ENCODE measurements around the gene SCAMP2. TPM values are rescaled to one million over a fixed set of nuclear protein-coding genes. Genes with fewer than 3 reads are reported as not detected.

Gene SCAMP2
- total and polyA plus RNA-seq, 10 of the 15 experiments (the other 5 are each of a cell fraction or from before 2014, with no cell fraction given) = 10.9 to 158 (median 99.6) TPM

- CTCF ChIA-PET = interaction anchor here (1.2 to 5.9 kb wide), 6 partner anchors 11 to 79 kb away, joined by 4 to 76 read pairs (median 10); partner anchors contain the start of gene ULK3
- Histone ChIP-seq H3K79me2 (ENCODE audit: control insufficient read depth, insufficient read depth, low read length) (peaks cover 34% of the 10 kb centered on the region), H3K4me2 (ENCODE audit: control insufficient read depth, insufficient read depth) (no peak overlapping the region), H3K4me3 (no peak overlapping the region), H3K27ac (ENCODE audit: control insufficient read depth, insufficient read depth) (peak overlapping the region; percentile 61), H2AFZ (ENCODE audit: control insufficient read depth, low read depth, low read length) (no peak overlapping the region), H3K4me1 (ENCODE audit: control insufficient read depth, insufficient read depth, low read length) (peaks cover 46% of the 10 kb centered on the region), H4K20me1 (ENCODE audit: control insufficient read depth, insufficient read depth) (no peaks in the 10 kb centered on the region), H3K9me3 (replicated peaks; ENCODE audit: control insufficient read depth, insufficient read depth, low read length) (no peaks in the 10 kb centered on the region), H3K9ac (ENCODE audit: control insufficient read depth, insufficient read depth, low read length) (no peak overlapping the region), H3K36me3 (ENCODE audit: control insufficient read depth in 2 of 2, insufficient read depth in 2 of 2, low read length in 1 of 2) (peaks cover 19 to 25% of the 10 kb centered on the region in 2 experiments; a peak in 3 of 4 replicates), H3K27me3 (replicated peaks in 1 of 2; ENCODE audit: control insufficient read depth in 2 of 2, insufficient read depth in 2 of 2, low read length in 1 of 2) (no peaks in the 10 kb centered on the region)
- no peak for ATAC-seq
- 74% methylated on average over 2 of the region's 2 CpGs for WGBS (ENCODE audit: insufficient coverage, insufficient replicate concordance, low lambda C conversion rate, missing lambda C conversion rate)
- SMC1A ChIA-PET (ENCODE audit: uncharacterized antibody, unreplicated experiment) = interaction anchor here (0.7 to 7.5 kb wide), 5 partner anchors 13 to 221 kb away, joined by 3 to 120 read pairs (median 3); partner anchors contain the start of gene FAM219B
- RAD21 ChIA-PET (ENCODE audit: unreplicated experiment) = interaction anchor here (1.9 to 5.6 kb wide), 2 partner anchors 14 to 45 kb away, joined by 11 to 53 read pairs; no protein-coding TSS in a partner anchor
- POLR2A ChIA-PET = interaction anchor here (0.7 to 5.8 kb wide), 10 partner anchors 13 to 364 kb away, joined by 3 to 80 read pairs (median 4); partner anchors contain the start of gene FAM219B
- DNase-seq (ENCODE audit: low read depth, low spot score) = no peak
- FAIRE-seq = no peak
- no peak for TF ChIP-seq SMAD1 (IDR thresholded peaks at IDR 0.05; ENCODE audit: low read depth, partially characterized antibody)
- TF ChIP-seq BHLHE40 (IDR thresholded peaks at IDR 0.05; ENCODE audit: borderline replicate concordance in 1 of 2, low read depth in 2 of 2, low read length in 1 of 2) = no peak
- in situ Hi-C loops (cut with MboI) (no loop called here), intact Hi-C loops (cut with micrococcal nuclease; ENCODE audit: unreplicated experiment) (loop anchor here (2.0 to 5.0 kb wide), 2 partner anchors 15 to 46 kb away; no protein-coding TSS in a partner anchor)
- BruUV-seq (replicated peaks) = no TSS peak
Measured at GRCh38 chr15:74855857-74856256, 17.3 kb downstream of the SCAMP2 start.

GRCh38 chr15:74854453-74855022, 18.6 kb downstream of the SCAMP2 start:
- 62% methylated on average over 13 of the region's 13 CpGs for WGBS (ENCODE audit: insufficient coverage, insufficient replicate concordance, low lambda C conversion rate, missing lambda C conversion rate)
- ATAC-seq (no peak), DNase-seq (ENCODE audit: low read depth, low spot score) (no peak), FAIRE-seq (no peak)
- in situ Hi-C loops (cut with MboI) (no loop called here), intact Hi-C loops (cut with micrococcal nuclease; ENCODE audit: unreplicated experiment) (loop anchor here (5.0 kb wide), 1 partner anchor 48 kb away; no protein-coding TSS in a partner anchor)
- Histone ChIP-seq H3K9me3 (replicated peaks; ENCODE audit: control insufficient read depth, insufficient read depth, low read length) (no peaks in the 10 kb centered on the region), H3K4me3 (no peak overlapping the region), H4K20me1 (ENCODE audit: control insufficient read depth, insufficient read depth) (no peaks in the 10 kb centered on the region), H3K27ac (ENCODE audit: control insufficient read depth, insufficient read depth) (no peak overlapping the region), H3K27me3 (replicated peaks in 1 of 2; ENCODE audit: control insufficient read depth in 2 of 2, insufficient read depth in 2 of 2, low read length in 1 of 2) (no peaks in the 10 kb centered on the region), H2AFZ (ENCODE audit: control insufficient read depth, low read depth, low read length) (no peak overlapping the region), H3K79me2 (ENCODE audit: control insufficient read depth, insufficient read depth, low read length) (peaks cover 26% of the 10 kb centered on the region), H3K4me1 (ENCODE audit: control insufficient read depth, insufficient read depth, low read length) (peaks cover 44% of the 10 kb centered on the region), H3K9ac (ENCODE audit: control insufficient read depth, insufficient read depth, low read length) (no peak overlapping the region), H3K36me3 (ENCODE audit: control insufficient read depth in 2 of 2, insufficient read depth in 2 of 2, low read length in 1 of 2) (peaks cover 21 to 34% of the 10 kb centered on the region in 2 experiments; a peak in 3 of 4 replicates), H3K4me2 (ENCODE audit: control insufficient read depth, insufficient read depth) (no peak overlapping the region)
- ChIA-PET RAD21 (ENCODE audit: unreplicated experiment) (interaction anchor here (1.6 kb wide), 1 partner anchor 47 kb away, joined by 4 read pairs; no protein-coding TSS in a partner anchor), CTCF (interaction anchor here (0.8 to 4.2 kb wide), 2 partner anchors 10 to 48 kb away, joined by 3 to 18 read pairs; no protein-coding TSS in a partner anchor), POLR2A (interaction anchor here (1.1 to 1.3 kb wide), 2 partner anchors 15 to 52 kb away, joined by 3 read pairs; partner anchors contain the start of gene FAM219B), SMC1A (ENCODE audit: uncharacterized antibody, unreplicated experiment) (interaction anchor here (2.0 to 7.5 kb wide), 3 partner anchors 14 to 47 kb away, joined by 9 to 120 read pairs (median 36); no protein-coding TSS in a partner anchor)
- no TSS peak for BruUV-seq (replicated peaks)
- no peak for TF ChIP-seq TBL1XR1 (IDR thresholded peaks at IDR 0.05; ENCODE audit: low read depth, low read length)
- no peak for TF ChIP-seq SUZ12 (IDR thresholded peaks at IDR 0.05; ENCODE audit: unreplicated experiment)
- TF ChIP-seq MEF2A (IDR thresholded peaks at IDR 0.05; ENCODE audit: insufficient read depth, low read depth, low read length) = no peak
- TF ChIP-seq E2F4 (IDR thresholded peaks at IDR 0.05; ENCODE audit: low read depth, low read length) = no peak
- no peak for TF ChIP-seq EGR1 (IDR thresholded peaks at IDR 0.05; ENCODE audit: borderline replicate concordance in 1 of 2, low read depth in 2 of 2, low read length in 2 of 2)
- no peak for TF ChIP-seq WRNIP1 (IDR thresholded peaks at IDR 0.05; ENCODE audit: borderline replicate concordance, low read depth, low read length)
- TF ChIP-seq, protein P1, sequence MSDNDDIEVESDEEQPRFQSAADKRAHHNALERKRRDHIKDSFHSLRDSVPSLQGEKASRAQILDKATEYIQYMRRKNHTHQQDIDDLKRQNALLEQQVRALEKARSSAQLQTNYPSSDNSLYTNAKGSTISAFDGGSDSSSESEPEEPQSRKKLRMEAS (IDR thresholded peaks at IDR 0.05; ENCODE audit: low read depth, low read length) = no peak
- no peak for TF ChIP-seq ZBED1 (IDR thresholded peaks at IDR 0.05; ENCODE audit: borderline replicate concordance)
